Astrocyte (in vitro differentiated cells and primary cell): ENCODE data around the gene AQP3.

Experiments
- CTCF ChIP-seq: IDR thresholded peaks from 2 replicates; pipeline ENCODE4 v1.5.1; 2011; ENCODE audit warnings: low read depth, mild to moderate bottlenecking, inconsistent platforms, low read length, moderate library complexity; ENCODE audit not compliant: insufficient read depth
- EZH2 ChIP-seq: IDR thresholded peaks from 2 replicates; pipeline ENCODE4 v1.6.1; 2012; ENCODE audit warnings: mild to moderate bottlenecking, low read length, inconsistent platforms; ENCODE audit not compliant: insufficient read depth

GRCh38 chr9:33461492-33461891 lies 14.1 kb upstream of the AQP3 start:
- TF ChIP-seq CTCF, result no peak
- TF ChIP-seq EZH2, result no peak
